ENCODE results near the gene FKBP15.
"Not testable (repeated sequence)": the region's sequence is repeated elsewhere in the genome, so short reads cannot be mapped to it uniquely, and the experiment has no call there.

Gene FKBP15

DNA sequence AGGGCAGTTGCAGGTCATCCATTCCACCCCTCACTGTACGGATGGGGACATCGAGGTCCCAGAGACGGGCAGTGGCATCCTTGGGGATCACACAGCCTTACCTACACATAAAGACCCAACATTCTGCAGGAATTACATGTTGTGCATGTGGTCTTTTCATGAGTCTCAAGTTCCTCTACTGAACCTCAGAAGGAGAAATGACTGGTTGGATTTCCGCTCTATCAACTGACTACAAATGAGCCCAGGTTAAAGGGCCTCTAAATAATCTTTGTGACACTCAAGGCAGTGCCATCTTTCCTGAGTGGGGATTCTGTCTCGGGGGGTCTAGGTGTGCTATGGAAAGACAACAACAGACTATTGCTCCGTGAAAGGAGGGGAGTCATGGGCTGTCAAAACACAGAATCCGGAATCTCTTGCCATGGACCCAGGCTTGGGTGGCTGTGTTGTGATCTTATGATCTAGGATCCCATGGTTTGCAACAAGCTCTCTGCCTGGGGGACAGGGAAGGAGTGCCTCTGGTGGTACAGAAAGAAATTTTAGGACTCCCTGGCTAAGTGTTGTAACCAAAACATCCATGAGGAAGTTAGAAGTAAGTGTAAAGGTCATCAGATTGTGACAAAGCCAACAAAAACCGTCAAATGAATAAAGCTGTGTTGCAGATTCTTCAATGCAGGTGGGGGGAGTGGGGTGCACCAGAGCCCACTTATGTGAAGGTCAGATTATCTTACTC is 72.1 kb downstream of the FKBP15 start:
- no peak for DNase-seq

DNA sequence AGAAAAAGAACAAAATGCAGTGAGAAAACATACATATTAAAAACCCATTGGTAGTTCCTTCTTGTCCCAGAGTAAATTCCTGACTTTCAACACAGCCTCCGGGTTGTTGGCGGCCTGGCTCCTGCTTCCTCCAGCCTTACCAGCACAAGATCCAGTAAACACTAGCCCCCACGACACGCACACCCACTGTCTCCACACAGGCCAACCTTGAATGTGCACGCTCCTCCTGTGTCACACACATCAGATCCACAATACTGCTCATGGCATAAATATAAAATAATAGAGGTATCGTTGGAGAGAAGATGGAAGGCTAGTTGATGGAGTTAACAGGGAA is 72.7 kb downstream of the FKBP15 start:
- no peak for DNase-seq

DNA sequence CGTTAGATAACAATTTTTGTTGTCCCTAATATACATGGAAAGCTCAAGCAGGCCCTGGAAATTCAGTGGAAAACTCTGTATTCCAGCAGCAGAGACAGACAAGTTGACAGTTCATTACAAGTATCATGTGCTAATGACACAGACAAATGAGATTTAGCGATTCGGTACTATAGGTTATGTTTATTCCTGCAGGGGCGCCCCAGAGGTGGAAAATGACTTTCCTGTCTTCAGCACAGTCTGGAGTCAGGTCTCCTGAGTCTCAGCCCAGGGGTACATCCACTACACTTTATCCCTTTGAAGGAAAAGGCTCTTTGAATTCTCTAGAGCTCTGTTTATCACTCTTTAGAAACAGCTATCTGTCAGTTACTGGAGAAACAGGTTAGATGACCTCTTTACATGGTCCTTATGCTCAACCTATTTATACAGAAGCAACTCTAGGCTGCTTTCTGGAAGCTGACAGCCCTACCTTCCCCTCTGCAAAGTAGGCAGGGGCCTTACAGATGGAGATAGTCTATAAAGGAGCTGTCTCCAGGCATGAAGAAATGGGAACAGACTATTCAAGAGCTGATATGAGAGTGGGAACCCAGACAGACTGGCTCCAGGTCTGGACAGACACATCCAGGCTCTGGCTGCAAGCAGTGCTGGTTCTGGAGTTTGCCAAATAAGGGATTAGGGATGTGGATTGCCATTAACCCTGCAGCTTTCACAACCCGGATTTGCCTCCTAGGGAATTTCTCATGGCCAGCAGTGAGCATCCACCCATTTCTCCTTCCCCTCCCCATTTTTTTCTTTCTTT is 77.4 kb downstream of the FKBP15 start:
- DNase-seq: no peak

DNA sequence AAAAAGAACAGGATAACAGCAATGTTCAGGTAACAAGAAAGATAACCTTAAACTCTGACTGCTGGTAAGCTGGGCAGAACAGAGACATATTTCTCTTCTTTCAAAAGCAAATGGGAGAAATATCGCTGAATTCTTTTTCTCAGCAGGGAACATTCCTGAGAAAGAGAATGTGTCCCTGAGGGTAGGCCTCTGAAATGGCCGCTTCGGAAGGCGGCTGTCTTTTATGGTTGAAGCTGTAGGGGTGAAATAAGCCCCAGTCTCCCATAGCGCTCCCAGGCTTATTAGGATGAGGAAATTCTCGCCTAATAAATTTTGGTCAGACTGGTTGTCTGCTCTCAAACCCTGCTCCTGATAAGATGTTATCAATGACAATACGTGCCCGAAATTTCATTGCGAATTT is 80.2 kb downstream of the FKBP15 start:
- DNase-seq: not testable (repeated sequence)

DNA sequence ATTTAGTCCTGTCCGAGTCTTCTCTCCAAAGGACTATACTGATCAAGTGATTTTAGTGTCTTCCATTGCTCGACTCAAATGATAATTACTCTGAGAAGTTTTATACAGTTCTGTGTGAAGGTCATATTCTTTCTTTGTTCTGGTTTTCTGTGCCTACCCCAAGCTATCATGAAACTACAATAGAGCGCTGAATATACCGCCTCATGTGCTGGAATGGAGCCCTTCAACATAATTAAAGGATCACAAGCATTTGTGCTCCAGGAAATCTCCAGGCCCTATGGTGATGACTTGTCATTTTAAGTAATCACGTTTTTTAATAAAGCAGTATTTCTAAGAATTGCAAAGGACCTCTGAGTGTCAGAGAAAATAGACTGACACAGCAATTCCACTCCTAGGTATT is 81.1 kb downstream of the FKBP15 start:
- no peak for DNase-seq

DNA sequence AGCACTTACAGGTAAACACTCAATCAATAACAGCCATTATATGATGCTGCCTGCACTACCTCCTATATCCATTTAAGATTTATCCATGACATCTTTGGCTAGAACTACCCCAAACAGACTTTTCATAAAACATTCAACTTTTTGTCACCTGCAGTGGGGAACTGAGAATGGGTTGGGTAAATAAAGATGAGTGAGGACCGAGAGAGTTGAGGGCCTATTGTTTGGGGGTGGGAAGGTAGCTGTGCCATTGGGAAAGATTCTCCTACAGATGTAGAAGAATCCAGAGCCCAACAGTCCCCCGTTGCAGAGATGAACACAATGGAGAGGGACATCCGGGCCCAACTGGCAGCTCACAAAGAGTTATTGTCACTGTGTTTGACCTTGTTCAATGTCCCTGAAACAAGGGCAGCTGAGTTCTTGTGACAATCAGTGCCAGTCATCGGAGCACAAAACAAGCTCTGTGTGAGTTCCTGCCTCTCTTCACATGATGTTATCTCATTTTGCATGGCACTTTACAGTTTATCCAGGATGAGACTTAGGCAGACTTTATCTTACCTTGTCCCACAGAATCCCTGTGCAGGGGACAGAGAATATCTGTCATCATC is 81.8 kb downstream of the FKBP15 start:
- no peak for DNase-seq

DNA sequence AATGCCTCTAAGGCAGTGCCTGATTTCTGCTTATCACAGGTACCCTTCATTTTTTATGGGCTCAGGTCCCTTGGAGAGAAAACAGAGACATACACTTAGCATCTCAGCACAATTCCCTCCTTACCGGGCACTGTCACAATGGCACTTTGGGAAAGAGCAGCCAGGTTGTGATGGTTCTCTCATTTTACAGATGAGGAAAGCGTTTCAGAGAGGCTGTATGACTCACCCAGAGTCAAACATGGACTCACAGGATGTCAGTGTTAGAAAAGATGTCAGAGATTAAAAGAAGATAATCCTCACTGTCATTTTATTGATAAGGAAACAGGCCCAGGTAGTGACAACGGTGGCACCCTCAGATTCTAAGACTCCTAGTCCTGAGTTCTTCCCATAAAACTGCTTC is 82.3 kb downstream of the FKBP15 start:
- DNase-seq: no peak

DNA sequence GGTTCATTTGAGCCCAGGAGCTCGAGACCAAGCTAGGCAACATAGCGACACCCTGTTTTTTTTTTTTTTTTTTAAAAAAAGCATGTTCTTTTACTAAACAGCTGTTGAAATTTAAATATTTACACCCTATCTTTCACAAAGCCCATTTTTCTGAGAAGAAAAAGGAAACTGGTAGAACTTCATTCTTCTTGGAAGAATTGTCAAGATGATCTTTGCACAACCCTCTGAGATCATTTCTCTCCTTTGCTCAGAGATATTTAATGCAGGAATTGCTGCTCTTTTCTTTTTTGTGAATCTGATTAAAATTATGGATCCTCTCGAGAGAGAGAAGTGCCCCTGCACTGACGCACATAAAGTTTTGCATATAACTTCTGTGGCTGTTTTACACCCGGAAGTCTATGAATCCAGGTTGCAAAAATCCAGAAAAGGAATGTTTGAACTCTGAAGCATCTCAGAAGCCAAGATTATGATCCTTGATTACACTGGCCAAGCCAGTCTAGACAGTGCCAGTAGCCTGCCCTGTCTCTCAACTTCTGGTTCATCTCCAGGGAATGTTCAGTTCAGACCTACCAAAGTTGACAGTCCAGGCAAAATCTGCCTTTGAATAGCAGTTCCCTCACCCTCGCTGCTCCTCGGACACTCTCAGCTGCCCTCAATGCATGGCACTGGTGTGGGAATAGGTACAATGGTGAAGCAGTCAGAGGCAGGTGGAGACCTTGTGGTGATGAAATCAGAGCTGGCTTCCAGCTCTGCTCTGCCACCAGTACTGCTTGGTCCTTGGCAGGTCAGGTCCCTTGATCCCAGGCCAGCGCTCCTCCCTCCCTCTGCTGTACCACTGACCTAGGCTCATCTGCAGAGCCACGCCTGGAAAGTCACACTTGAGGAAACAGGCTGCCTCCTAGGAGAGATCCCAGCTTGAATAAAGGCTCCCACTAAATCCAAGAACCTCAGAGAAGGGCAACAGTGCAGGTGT is 83.6 kb downstream of the FKBP15 start:
- DNase-seq: no peak

DNA sequence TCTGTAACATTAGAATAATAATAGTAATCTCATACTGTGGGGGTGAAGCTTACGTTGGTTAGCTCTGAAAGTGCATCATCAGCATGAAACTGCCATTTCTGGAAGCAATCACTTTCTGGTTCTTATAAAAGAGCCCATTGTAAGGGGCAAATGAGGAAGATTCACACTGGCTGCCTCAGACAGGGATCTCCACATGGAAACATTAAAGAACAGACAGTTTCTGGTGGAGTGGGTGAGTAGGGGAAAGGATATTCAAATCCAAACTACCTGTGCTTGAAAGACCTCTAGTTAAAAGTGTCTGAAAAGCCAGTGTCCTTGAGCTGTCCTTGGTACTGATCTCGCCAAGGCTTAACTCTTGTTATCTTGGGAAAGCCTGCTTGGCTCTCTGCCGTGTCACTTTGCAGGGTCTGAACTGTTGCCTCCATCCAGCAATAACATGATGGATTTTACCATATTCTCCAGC is 89.4 kb downstream of the FKBP15 start:
- peak; percentile 11 for DNase-seq

DNA sequence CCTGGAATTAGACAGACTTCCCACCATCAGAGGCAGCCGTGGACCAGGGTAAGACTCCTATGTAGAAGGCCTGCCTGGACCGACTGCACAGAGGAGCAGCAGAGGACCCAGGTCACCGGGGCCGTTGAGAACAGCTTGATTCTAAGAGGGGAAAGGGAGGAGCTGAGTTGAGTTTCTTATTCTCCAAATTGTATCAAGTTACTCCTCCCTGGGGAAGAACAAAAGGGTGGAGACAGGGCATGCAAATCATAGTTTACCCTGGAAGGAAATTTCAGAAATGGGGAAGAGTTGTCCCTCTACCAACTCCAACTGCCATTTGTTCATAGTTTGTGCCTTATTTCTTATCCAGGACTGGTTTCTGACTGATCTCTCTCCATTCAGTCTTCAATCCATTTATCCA is 91.2 kb downstream of the FKBP15 start:
- DNase-seq: no peak

DNA sequence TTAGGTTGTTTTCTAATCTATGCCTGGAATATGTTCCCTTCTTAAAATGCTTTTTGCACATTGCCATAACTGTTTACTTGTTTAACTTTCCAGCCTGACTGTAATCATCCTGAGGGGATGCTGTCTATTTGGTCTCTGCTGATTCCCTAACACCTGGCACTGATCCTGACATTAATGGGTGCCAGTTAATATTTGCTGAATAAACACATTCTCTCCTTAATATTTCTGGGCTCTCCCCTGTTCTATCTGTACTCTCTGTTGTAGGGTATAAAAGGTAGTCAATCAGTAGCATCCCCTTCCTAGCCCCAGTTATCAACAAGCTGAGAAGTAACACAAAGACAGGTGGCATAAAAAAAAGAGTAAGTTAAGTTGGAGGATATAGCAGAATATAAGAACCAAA is 91.6 kb downstream of the FKBP15 start:
- DNase-seq: no peak

DNA sequence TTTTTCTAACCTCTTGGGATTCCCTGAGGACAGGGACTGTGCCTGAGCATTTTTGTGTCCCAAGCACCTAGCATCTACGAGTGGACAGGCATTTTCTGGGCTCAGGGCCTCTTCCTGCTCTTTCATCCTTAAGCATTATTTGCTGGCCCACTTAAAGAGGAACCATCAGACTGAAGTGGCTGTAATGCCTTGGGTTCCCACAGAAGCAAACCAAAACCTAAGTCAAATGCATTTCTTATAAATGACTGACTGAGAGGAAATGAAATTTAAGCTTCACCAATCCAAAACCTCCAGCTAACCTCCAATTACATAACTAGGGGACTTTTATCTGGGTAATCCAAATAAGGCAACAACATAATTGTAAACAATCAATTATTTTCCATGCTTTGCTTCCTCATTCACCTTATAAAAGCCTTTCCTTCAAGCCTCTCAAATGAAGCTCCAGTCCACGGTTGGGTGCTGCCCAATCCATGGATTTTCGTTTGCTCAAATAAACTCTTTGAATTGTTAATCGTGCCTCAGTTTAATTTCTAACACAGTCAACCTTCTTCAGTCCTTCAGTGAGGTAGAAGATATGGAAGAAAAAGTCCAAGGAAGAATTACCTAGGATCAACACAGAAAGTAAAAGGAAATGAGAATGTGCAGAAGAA is 95.6 kb downstream of the FKBP15 start:
- DNase-seq: no peak

DNA sequence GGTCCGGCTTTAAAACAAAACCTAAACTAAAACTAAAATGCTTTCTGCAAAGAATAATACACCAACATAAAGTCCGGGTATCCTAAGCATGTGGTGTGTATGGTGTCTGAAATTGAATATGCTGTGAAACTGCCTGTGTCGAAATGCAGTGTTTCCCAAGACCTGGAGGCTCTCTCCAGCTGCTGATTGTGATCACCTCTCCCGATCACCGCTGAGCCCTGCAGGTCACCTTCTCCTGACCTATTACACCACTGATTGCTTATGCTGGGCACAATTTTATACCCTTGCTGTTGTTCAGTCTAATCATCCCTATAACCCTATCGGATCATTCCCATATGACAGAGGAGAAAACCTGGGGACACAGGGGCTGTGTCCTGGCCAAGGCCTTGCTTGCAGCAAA is 102.2 kb downstream of the FKBP15 start:
- not testable (repeated sequence) for DNase-seq

All from activated CD4-positive, alpha-beta T cell treated with anti-CD3 and anti-CD28 coated beads, Interleukin-2, Interleukin-6, amounts not matched to agents 100 ng/mL and 50 ng/mL, durations not matched to agents 16 hours and 8 hours (primary cell).